Measurements from ENCODE around the gene MDC1.

Gene MDC1

DNA sequence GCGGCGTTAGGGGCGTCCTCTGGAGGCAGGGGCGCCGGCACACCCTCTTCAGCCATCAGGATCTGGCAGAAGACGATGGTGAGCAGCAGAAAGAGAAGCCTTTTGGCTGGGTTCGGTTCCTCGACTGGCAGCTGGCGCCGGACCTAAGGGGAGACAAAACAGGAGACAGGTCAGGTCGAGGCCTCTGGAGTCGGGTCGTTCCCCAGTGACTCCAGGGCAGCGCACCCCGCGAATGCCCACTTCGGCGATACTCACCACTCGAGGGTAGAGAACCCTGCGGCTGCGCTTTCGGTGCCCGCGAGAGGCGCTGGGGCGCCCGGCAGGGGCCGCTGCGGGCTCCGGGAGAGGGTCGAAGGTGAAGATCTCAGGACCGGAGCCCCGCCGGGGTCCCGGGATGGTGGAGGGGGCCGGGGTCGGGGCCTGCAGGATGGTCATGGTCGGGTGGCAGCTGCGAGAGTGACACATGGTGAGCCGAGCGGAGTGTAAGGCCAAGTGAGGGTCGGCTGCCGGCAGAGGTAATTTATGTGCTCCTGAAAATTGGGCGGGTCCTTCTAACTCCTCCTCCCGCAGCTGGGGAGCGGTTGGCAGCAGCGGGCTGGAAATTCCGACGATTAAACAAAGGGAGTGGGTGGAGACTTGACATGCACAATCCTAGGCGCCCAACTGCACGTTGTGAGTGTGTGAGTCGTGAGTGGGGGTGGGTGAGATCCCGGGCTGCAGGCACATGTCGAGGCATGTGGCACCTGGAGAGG is 27.1 kb upstream of the MDC1 start, which contains the start of gene IER3:
IER3 (minus strand) TSS at position 494 of the 752 bp plus-strand sequence; CDS start at position 465, 29 bp downstream.
- DNase-seq (ENCODE audit: insufficient read length) = peak; percentile 60
- TF ChIP-seq POLR2A (IDR thresholded peaks at IDR 0.05; ENCODE audit: low read depth, low read length) (peak; percentile 98), TAF1 (IDR thresholded peaks at IDR 0.05; ENCODE audit: borderline replicate concordance, low read depth, low read length) (peak; percentile 83), POLR2AphosphoS5 (IDR thresholded peaks at IDR 0.05; ENCODE audit: low read depth, low read length) (peak; percentile 98)
- peak; percentile 38 for FAIRE-seq

DNA sequence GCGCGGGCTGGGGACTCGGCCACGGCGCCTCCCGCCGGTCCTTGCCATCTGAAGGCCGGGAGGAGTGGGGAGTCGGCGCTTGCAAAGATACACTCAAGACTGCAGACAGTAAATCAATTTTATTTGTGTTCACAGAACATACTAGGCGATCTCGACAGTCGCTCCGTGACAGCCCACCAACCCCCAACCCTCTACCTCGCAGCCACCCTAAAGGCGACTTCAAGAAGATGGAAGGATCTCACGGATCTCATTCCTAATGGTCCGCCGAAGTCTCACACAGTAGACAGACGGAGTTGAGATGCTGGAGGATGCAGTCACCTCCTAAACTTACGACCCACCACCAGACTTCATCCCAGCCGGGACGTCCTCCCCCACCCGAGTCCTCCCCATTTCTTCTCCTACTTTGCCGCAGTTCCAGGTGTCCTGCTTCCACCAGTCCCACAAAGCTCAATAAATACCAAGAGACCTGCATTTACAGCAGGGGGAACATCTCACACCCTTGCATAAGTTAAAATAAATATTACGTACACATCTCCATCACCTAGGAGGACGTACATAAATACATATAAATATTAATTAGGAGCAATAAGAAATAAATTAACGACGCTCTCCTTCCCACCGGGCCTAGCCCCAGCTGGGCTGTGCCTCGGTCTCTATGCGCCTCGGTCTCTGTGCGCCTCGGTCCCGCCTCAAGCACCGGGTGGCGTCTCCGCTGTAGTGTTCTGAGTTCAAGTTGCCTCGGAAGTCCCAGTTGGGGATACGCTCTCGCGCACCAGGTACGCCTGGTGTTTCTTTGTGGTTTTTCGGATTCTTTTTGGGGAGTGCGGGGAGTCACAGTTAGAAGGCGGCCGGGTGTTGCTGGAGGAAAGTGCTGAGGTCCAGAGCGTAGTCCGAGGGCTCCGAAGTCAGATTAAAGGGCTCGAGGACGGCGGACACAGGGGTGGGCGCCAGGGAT is 26.3 kb upstream of the MDC1 start:
- TF ChIP-seq TAF1 (IDR thresholded peaks at IDR 0.05; ENCODE audit: borderline replicate concordance, low read depth, low read length) (no peak), POLR2AphosphoS5 (IDR thresholded peaks at IDR 0.05; ENCODE audit: low read depth, low read length) (0 out of 2 replicates have a peak, but pooled peaks have one; percentile 2)
- DNase-seq (ENCODE audit: insufficient read length) = no peak
- FAIRE-seq = no peak

DNA sequence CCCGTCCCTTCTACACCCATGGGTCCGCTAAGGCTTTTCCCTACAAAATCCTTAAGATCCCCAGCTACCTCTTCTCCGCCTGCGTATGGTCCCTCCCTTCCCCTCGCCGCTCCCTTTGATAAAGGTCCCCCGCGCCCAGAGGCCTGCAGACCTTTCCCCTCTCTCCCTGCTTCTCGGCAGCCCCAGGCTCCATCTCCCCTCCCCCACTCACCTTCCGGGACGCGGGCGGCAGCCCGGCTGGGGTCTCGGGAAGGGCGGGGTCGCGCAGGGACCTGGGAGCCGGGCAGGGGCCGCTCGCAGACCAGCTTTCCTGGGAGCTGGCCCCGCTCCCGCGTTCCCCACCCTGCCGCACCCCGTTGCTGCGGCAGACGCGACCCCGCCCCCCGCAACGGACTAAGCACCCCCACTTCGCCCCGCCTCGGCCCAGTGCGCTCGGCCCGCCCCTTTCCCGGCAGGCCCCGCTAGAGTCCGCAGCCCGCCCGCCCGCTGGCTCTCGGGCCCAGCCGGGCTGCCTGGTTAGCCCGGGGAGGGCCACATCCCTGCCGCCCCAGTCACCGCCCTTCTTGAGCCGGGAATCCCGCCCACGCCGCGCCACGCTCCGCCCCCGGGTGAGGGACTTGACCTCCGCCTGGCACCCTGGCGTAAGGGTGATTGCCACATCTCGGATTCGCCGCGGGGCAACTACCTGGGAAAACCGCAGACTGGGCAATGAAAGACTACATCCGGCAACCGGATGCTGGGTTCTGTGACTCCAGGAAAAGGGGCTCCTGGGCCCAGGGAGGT is 25.4 kb upstream of the MDC1 start, which contains the start of gene FLOT1:
FLOT1 (minus strand) TSS at position 372 of the 783 bp plus-strand sequence. CDS start 498 bp downstream, outside the sequence.
- TF ChIP-seq POLR2AphosphoS5 (IDR thresholded peaks at IDR 0.05; ENCODE audit: low read depth, low read length) = peak; percentile 59; the same call in 1 of the 2 replicates
- 0 out of 2 replicates have a peak, but pooled peaks have one; percentile 16 for TF ChIP-seq TAF1 (IDR thresholded peaks at IDR 0.05; ENCODE audit: borderline replicate concordance, low read depth, low read length)
- peak; percentile 77; the same call in 1 of the 2 replicates for TF ChIP-seq POLR2A (IDR thresholded peaks at IDR 0.05; ENCODE audit: low read depth, low read length)
- DNase-seq (ENCODE audit: insufficient read length) = peak; percentile 95
- peak; percentile 85 for FAIRE-seq

DNA sequence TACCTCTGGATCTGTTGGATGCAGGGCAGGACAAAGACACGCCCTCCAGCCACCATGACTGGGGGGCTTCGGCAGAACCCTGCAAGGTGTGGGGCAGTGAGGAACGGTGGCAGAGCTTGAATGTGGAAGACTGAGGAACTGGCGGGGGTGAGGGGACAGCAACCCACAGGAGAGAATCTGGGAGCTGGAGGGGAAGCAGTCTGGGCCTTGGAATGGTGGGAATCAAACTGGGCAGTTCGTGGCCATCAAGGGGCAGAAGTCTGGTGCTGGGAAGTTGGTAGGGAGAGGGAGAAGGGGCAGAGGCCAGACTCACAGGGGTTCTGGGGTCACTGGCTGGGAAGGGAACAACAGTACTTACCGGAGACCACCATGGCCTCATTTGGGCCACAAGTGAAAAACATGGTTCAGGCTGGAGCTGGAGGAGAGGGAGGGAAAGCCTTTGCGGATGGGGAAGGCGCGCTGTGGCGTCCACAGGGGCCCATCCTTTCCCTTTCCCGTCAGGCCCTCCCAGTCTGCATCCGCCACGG is 24.8 kb upstream of the MDC1 start:
- DNase-seq (ENCODE audit: insufficient read length) = no peak
- TF ChIP-seq POLR2A (IDR thresholded peaks at IDR 0.05; ENCODE audit: low read depth, low read length) = 0 out of 2 replicates have a peak, but pooled peaks have one; percentile 14
- TF ChIP-seq TAF1 (IDR thresholded peaks at IDR 0.05; ENCODE audit: borderline replicate concordance, low read depth, low read length) = no peak
- TF ChIP-seq POLR2AphosphoS5 (IDR thresholded peaks at IDR 0.05; ENCODE audit: low read depth, low read length) = peak; percentile 83
- FAIRE-seq = peak; percentile 44

DNA sequence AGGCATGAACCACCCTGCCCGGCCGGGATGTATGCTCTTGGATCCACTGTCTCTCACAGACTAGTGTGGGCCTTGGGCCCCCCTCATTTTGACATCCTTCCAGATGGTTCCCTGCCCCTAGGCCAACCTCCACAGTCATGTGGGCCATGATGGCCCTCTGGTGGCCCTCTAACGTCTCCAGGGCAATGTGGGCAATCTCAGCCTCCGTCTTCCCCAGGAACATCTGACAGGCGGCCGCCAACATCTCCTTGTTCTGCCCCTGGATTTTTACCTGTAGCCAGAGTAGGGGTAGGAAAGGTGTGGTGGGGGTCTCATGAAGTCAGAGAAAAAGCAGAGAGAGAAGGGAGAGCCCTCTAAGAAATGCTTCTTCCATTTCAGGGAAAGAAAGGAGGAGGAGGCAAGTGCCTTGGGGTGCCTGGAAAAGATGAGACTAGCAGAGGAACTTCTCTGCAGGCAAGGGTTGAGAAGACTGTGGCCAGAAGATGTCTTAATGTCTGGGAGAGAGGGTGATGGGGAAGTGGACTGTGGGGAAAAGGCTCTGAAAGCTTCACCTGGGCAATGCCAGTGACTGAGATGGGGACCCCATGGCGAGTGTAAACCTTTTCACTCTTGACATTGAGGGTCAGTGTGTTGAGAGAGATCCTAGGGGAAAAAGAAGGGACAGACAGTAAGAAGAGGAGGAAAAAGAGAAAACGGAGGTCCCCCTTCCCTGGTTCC is 24.1 kb upstream of the MDC1 start:
- DNase-seq (ENCODE audit: insufficient read length) (no peak), FAIRE-seq (no peak)
- TF ChIP-seq POLR2AphosphoS5 (IDR thresholded peaks at IDR 0.05; ENCODE audit: low read depth, low read length) (no peak), POLR2A (IDR thresholded peaks at IDR 0.05; ENCODE audit: low read depth, low read length) (no peak), TAF1 (IDR thresholded peaks at IDR 0.05; ENCODE audit: borderline replicate concordance, low read depth, low read length) (no peak)

DNA sequence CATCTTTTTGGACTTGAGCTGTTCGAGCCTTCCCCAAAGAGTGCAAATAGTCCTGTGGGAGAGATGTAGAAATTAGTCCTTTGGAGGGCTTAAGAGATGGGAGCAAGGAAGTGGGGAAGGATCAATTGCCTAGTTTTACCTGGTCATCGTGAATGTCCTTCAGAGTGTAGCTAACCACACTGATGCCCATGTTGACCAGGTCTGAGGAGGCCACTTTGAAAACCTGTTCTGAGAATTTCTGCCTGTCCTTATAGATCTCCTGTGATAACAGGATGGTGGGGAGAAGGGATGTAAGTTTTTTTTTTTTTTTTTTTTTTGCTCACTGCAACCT is 23.4 kb upstream of the MDC1 start:
- DNase-seq (ENCODE audit: insufficient read length) (no peak), FAIRE-seq (no peak)
- TF ChIP-seq TAF1 (IDR thresholded peaks at IDR 0.05; ENCODE audit: borderline replicate concordance, low read depth, low read length) = no peak
- TF ChIP-seq POLR2AphosphoS5 (IDR thresholded peaks at IDR 0.05; ENCODE audit: low read depth, low read length) = no peak
- no peak for TF ChIP-seq POLR2A (IDR thresholded peaks at IDR 0.05; ENCODE audit: low read depth, low read length)

DNA sequence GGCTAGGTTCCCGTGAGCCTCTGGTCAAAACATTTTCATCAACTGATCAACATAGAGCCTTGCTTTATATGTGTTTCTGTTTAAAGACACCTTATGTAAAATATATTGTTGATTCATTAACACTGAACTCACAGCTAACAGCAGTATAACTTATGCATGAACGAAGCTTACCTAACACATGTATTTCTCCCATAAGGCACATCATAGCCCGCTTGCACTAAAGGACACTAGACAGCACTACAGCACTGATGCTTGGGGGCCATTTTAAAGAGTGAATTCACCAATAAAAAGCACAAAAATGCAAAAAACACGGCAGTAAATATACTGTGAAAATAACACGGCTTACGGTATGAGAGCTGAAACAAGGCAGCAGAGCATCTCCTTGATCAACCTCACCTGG is 21.5 kb upstream of the MDC1 start:
- DNase-seq (ENCODE audit: insufficient read length) = no peak
- no peak for FAIRE-seq
- TF ChIP-seq TAF1 (IDR thresholded peaks at IDR 0.05; ENCODE audit: borderline replicate concordance, low read depth, low read length) (no peak), POLR2A (IDR thresholded peaks at IDR 0.05; ENCODE audit: low read depth, low read length) (no peak), POLR2AphosphoS5 (IDR thresholded peaks at IDR 0.05; ENCODE audit: low read depth, low read length) (no peak)

DNA sequence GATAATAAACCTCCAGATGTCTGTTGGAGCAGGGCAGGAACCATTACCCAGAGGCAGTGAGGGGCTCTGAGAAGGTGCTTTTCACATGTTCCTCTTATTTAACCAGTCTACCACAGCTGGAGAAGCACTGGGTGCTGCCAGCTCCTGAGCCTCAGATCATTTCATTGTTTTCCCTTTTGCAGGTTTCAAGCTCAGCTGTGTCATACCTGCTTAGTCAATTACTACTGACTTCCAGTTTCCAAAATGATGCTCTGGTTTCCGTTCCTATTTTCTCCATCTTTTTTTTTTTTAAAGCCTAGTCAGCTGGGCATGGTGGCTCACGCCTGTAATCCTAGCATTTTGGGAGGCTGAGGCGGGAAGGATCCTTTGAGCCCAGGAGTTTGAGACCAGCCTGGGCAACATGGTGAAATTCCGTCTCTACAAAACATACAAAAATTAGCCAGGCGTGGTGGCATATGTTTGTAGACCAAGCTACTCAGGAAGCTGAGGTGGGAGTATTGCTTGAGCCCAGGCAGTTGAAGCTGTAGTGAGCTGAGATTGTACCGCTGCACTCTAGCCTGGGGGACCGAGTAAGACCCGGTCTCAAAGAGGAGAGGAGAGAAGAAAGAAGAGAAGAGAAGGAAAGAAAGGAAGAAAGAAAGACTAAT is 18.7 kb upstream of the MDC1 start:
- DNase-seq (ENCODE audit: insufficient read length) (no peak), FAIRE-seq (no peak)
- no peak for TF ChIP-seq POLR2AphosphoS5 (IDR thresholded peaks at IDR 0.05; ENCODE audit: low read depth, low read length)
- no peak for TF ChIP-seq POLR2A (IDR thresholded peaks at IDR 0.05; ENCODE audit: low read depth, low read length)
- no peak for TF ChIP-seq TAF1 (IDR thresholded peaks at IDR 0.05; ENCODE audit: borderline replicate concordance, low read depth, low read length)

DNA sequence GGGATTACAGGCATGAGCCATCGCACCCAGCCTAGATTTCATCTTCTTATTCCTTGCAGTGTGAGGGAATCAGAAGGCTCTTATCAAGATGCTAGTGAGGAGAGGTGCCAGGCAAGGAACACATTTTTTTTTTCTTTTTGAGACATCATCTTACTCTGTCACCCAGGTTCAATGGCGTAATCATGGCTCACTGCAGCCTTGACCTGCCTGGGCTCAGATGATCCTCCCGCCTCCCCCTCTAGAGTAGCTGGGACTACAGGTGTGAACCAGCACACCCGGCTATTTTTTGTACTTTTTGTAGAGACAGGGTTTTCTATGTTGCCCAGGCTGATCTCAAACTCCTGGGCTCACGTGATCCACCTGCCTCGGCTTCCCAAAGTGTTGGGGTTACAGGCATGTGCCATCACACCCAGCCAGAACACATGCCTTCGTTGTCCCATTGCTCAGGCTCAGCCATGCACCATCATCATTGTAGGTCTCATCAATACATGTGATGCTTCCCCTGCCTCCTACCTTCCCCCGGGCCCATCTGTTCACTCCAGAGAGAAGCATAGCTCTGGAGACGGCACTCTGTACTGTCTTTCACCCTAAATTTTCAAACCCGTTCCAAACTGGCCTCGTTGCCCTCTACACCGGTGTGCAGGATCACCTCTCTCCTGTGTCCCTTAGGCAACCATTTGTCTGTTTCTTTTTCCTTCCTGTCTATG is 15.3 kb upstream of the MDC1 start:
- TF ChIP-seq TAF1 (IDR thresholded peaks at IDR 0.05; ENCODE audit: borderline replicate concordance, low read depth, low read length) = no peak
- no peak for TF ChIP-seq POLR2A (IDR thresholded peaks at IDR 0.05; ENCODE audit: low read depth, low read length)
- TF ChIP-seq POLR2AphosphoS5 (IDR thresholded peaks at IDR 0.05; ENCODE audit: low read depth, low read length) = no peak
- no peak for FAIRE-seq
- DNase-seq (ENCODE audit: insufficient read length) = no peak

Measured in GM12892 (cell line).